GM18519 (cell line): ENCODE results near the gene GATD1.
"Not testable (repeated sequence)": the region's sequence is repeated elsewhere in the genome, so short reads cannot be mapped to it uniquely, and the experiment has no call there.

ENCODE experiments used
- ATAC-seq: cut with Tn5 transposase; IDR thresholded peaks from one replicate; pipeline ENCODE4 v1.9.1; 2021; ENCODE audit warnings: mild to moderate bottlenecking, moderate library complexity; ENCODE audit not compliant: unreplicated experiment, low FRiP score

GATD1 gene

DNA sequence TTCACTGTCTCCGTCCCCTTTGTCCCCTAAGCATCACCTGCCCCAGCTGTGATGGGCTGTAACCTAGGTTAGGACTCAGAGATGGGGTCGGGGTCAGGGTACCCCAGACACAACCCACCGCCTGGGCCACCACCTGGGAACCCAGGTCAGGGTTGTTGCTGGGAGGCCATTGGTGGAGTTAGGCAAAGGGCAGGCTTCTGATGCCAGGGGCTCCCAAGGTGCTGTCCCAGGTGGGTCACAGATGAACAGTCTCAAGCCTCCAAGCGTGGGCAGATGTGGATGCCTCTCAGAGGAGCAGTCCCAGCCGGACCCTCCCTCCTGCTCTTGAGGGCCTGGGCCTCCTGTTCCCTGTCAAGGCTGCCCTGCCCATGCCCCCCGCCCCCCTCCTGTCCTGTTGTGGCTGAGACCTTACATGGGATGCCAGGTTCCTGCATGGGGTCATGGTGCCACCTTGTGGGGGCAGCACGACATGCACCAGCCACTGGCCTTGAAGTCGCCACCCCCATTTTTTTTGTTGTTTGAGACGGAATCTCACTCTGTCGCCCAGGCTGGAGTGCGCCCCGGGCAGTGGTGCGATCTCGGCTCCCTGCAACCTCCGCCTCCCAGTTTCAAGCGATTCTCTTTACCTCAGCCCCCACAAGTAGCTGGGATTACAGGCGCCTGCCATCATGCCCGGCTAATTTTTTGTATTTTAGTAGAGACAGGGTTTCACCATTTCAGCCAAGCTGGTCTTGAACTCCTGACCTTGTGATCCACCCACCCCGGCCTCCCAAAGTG is 12.1 kb downstream of the GATD1 start:
- ATAC-seq = no peak

- ATAC-seq = no peak
These were observed 12.8 kb downstream of the GATD1 start for GRCh38 chr11:764322-765024.

GRCh38 chr11:763549-764321 is 13.6 kb downstream of the GATD1 start:
- ATAC-seq = no peak

- no peak for ATAC-seq
These were observed 14.2 kb downstream of the GATD1 start for GRCh38 chr11:763073-763463.

- ATAC-seq = no peak
These were observed 14.7 kb downstream of the GATD1 start for GRCh38 chr11:762421-763072.

DNA sequence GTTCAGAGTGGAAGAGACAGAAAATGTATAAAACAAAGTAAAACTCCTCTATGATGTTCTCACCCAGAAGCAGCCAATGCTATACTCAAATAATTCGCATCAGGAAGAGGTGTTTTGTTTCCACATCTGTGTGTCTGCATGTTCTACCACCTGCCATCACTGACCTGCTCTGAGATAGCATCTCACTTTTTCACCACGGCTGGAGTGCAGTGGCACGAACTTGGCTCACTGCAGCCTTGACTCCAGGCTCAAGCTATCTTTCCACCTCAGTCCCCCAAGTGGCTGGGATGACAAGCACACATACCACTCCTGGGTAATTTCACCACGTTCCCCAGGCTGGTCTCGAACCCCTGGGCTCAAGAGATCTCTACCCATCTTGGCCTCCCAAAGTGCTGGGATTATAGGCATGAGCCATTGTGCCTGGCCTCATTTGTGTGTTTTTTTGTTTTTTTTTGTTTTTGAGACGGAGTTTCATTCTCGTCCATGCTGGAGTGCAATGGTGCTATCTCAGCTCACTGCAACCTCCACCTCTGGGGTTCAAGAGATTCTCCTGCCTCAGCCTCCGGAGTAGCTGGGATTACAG is 15.7 kb downstream of the GATD1 start:
- ATAC-seq = no peak

DNA sequence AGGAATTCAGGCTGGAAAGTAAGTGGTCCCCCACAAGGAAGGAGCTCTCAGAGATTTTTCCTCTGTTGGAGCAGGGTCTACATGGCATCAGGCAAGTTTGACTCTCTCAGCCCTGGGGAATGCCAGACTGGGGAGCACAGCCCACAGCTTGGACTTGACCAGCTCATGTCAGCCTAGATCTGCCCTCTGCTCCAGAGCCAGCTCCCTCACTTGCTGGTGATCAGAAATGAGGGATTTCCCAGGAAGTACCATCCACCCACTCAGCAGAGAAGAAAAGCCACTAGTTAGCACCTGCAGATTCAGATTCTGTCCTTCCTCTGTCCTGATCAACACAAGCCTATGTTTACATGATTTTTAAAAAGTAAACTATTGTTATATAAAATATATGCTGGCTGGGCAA is 17.1 kb downstream of the GATD1 start:
- ATAC-seq = no peak

DNA sequence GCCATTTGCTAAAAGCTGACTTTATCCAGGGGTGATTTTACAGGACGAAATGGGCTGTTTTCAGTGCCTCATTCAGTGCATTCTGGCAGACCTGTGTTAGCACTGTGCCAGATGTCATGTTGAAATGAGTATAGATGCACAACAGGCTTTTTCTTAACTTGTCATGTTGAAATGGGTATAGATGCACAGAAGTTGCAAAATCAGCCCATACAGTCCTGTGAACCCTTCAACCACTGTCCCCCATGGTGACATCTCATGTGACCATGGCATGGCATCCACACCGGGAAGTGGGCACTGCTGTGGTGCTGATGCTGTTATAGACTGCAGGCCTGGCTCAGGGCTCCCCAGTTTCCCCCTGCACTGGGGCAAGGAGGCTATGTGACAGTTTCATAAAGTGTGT is 27.6 kb downstream of the GATD1 start:
- no peak for ATAC-seq

- ATAC-seq = no peak
These were observed 29.3 kb downstream of the GATD1 start for GRCh38 chr11:748007-748359.

DNA sequence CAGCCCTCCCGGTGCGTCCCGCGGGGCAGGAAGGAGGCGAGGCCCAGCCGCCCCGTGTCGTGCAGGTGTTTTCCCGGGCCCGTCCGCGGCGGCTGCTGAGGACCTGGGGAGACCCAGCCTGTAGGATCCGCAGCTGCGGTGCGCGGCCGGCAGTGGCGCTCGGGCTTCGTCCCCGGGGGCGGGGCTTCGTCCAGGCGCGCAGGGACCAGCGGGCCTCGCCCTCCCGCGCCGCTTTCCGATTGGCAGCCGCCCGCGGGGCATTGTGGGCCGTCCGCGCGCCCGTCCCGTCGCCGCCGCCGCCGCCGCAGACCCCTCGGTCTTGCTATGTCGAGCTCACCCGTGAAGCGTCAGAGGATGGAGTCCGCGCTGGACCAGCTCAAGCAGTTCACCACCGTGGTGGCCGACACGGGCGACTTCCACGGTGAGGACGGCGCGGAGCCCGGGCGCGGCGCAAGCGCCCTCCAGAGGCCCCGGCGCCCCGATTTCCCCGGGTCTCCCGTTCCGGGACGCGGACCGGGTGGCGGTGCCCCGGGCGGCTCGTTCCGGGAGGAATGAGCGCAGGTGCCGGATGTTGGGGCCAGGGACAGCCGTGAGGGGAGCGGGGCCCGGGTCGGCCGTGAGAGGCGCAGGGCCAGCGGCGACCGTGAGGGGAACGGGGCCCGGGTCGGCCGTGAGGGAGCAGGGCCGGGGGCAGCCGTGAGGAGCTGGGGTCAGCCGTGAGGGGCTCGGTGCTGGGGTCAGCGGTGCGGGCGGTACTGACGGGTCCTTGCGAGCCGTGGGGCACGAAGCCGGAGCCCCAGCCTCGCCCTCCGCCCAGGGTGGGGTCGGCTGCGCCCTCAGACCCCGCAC is 29.9 kb downstream of the GATD1 start, which contains the start of gene TALDO1:
TALDO1 (plus strand) TSS at position 307 of the 849 bp plus-strand sequence; CDS start at position 325, 18 bp downstream.
- ATAC-seq = peak; percentile 75

DNA sequence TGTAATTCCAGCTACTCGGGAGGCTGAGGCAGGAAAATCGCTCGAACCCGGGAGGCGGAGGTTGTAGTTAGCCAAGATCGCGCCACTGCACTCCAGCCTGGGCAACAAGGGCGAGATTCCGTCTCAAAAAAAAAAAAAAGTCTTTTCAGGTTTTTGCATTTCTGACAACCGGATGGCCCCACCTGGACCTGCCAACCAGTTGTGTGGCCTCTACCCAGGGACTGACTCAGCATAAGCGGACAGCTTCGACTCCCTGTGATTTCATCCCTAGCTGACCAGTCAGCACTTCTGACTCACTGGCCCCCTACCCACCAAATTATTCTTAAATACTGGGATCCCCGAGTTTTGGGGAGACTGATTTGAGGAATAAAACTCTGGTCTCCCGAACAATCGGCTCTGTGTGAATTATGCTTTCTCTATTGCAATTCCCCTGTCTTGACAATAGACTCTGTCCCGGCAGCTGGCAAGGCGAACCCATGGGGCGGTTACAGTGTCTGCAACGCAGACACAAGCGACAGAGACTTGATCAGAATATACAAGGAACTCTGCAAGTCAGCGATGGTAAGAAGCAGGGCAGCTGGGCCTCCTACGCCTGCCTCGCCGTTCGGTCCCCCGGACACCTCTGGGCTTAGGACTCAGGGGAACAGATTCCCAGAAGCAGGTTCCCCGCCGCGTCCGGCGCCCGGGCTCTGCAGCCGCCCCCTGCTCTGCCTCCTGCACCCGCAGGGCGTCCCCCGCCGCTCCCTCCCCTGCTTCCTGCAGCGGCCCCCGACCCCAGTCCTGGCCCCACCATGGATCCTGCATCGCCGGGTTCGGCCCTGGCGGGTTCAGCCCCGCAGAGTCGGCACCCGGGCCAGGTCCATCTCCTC is 30.8 kb downstream of the GATD1 start:
- ATAC-seq = peak; percentile 9

DNA sequence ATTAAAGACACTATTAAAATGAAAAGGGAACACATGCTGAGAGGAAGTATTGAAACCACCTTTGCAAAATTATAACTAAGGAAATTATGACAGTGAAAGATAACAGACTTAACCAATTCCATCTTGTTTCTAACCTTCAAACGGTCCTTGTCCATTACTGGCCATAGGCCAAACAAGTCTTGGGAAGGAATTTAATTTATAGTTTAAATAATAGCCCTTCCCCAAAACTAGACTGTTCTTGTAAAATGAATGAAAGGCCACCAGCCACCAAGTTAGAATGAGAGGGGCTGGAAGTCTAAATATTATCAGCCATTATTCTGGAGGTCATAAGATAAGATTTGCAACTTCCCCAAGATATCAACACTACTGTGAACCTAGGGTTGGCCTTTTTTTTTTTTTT is 31.9 kb downstream of the GATD1 start:
- ATAC-seq = no peak

DNA sequence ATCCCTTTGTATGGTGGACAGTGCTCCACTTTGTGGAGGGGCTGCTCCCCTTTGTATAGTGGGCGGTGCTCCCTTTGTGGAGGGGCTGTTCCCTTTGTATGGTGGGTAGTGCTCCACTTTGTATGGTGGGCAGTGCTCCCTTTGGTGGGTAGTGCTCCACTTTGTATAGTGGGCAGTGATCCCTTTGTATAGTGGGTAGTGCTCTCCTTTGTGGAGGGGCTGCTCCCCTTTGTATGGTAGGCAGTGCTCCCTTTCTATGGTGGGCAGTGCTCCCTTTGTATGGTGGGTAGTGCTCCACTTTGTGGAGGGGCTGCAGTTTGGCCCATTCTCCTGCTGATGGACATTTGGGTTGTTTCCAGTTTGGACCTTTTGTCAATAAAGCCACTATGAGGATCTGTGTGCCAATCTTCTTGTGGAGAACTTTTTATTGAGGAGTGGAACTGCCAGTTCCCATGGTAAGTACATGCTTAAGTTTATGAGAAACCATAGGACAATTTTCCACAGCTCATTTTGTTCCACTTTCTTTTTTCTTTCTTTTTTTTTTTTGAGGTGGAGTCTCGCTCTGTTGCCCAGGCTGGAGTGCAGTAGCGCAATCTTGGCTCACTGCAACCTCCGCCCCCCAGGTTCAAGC is 34.6 kb downstream of the GATD1 start:
- ATAC-seq = no peak

DNA sequence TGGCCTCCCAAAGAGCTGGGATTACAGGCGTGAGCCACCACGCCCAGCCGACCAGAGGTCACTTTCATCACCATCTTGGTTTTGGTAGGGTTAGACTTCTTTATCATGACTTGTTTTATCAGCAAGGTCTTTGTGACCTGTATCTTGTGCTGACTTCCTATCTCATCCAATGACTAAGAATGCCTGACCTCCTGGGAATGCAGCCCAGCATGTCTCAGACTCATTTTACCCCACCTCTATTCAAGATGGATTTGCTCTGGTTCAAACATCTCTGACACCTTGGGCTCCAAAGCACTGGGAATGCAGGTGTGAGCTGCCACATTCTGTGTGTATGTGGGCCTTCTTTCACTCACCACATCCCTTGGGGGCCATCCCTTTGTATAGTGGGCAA is 35.1 kb downstream of the GATD1 start:
- no peak for ATAC-seq

- not testable (repeated sequence) for ATAC-seq
These were observed 39.4 kb downstream of the GATD1 start for GRCh38 chr11:737899-738298.

- no peak for ATAC-seq
These were observed 39.9 kb downstream of the GATD1 start for GRCh38 chr11:737366-737765.

GRCh38 chr11:734541-734940 is 42.7 kb downstream of the GATD1 start:
- ATAC-seq = not testable (repeated sequence)

GRCh38 chr11:733072-733471 is 44.2 kb downstream of the GATD1 start:
- ATAC-seq = no peak
